Hindlimb muscle (tissue), 1 donor: ENCODE data around the gene RIC3. TPM values are rescaled to one million over a fixed set of nuclear protein-coding genes. Genes with fewer than 3 reads are reported as not detected.
"Not testable (repeated sequence)": the region's sequence is repeated elsewhere in the genome, so short reads cannot be mapped to it uniquely, and the experiment has no call there.

Source experiments
- DNase-seq: peaks from one replicate; pipeline ENCODE4 v3.0.0-alpha.2; 2013
- polyA plus RNA-seq: library from polyadenylated mRNA; unstranded; fragments of 120-200 nt; gene quantifications from one replicate; pipeline ENCODE4 v1.2.1, GENCODE V29; 2013; ENCODE audit not compliant: insufficient read length

Gene RIC3
- polyA plus RNA-seq, 1 donor = 0.25 TPM

- DNase-seq = no peak
Observed at GRCh38 chr11:8186429-8186828, 17.6 kb upstream of the RIC3 start.

GRCh38 chr11:8183111-8183510, 14.3 kb upstream of the RIC3 start:
- no peak for DNase-seq

GRCh38 chr11:8180469-8180868, 11.6 kb upstream of the RIC3 start:
- DNase-seq = no peak

GRCh38 chr11:8178297-8178696, 9.5 kb upstream of the RIC3 start:
- no peak for DNase-seq

- DNase-seq = no peak
Observed at GRCh38 chr11:8177136-8177535, 8.3 kb upstream of the RIC3 start.

GRCh38 chr11:8167796-8168195, 1.0 kb downstream of the RIC3 start:
- no peak for DNase-seq

- DNase-seq = no peak
Observed at GRCh38 chr11:8164746-8165145, 4.1 kb downstream of the RIC3 start.

GRCh38 chr11:8161627-8162304, 7.1 kb downstream of the RIC3 start:
- DNase-seq = not testable (repeated sequence)

- DNase-seq = no peak
Observed at GRCh38 chr11:8156877-8157276, 11.9 kb downstream of the RIC3 start.

GRCh38 chr11:8149726-8150125, 19.1 kb downstream of the RIC3 start:
- DNase-seq = no peak

GRCh38 chr11:8138526-8138925, 30.3 kb downstream of the RIC3 start:
- no peak for DNase-seq

- no peak for DNase-seq
Observed at GRCh38 chr11:8127447-8127846, 41.4 kb downstream of the RIC3 start.

- DNase-seq = no peak
Observed at GRCh38 chr11:8126649-8127289, 42.1 kb downstream of the RIC3 start.

GRCh38 chr11:8122173-8122764, 46.6 kb downstream of the RIC3 start:
- no peak for DNase-seq

GRCh38 chr11:8111636-8112035, 57.2 kb downstream of the RIC3 start:
- DNase-seq = no peak

GRCh38 chr11:8110396-8110795, 58.4 kb downstream of the RIC3 start:
- no peak for DNase-seq

- no peak for DNase-seq
Observed at GRCh38 chr11:8109675-8110074, 59.1 kb downstream of the RIC3 start.

GRCh38 chr11:8108421-8108820, 60.4 kb downstream of the RIC3 start:
- DNase-seq = no peak

- DNase-seq = no peak
Observed at GRCh38 chr11:8107642-8108041, 61.2 kb downstream of the RIC3 start.

GRCh38 chr11:8106679-8107078, 62.1 kb downstream of the RIC3 start:
- DNase-seq = no peak

- DNase-seq = no peak
Observed at GRCh38 chr11:8105666-8106065, 63.2 kb downstream of the RIC3 start.

GRCh38 chr11:8105133-8105532, 63.7 kb downstream of the RIC3 start:
- no peak for DNase-seq

GRCh38 chr11:8103909-8104308, 64.9 kb downstream of the RIC3 start:
- no peak for DNase-seq

GRCh38 chr11:8102965-8103364, 65.9 kb downstream of the RIC3 start:
- no peak for DNase-seq
